Spleen (tissue), 11 donors: ENCODE results near the gene CYP26A1. TPM values are rescaled to one million over a fixed set of nuclear protein-coding genes. Genes with fewer than 3 reads are reported as not detected.

Experiments
- DNase-seq: peaks from one replicate; pipeline ENCODE4 v3.0.0-alpha.2; 2020
- H3K27ac ChIP-seq, 8 donors: fragments of 200-600 bp; sonication (generic) in 7 of 8; 1 replicate in 4 of 8; 2 replicates in 4 of 8; pipeline versions ENCODE4 v1.5.0 to v1.8.0; 2016 to 2021; ENCODE audit warnings: inconsistent platforms in 4 of 8, mild to moderate bottlenecking in 4 of 8, moderate library complexity in 1 of 8
- H3K27me3 ChIP-seq, 7 donors: fragments of 200-600 bp; sonication (generic) in 6 of 7; replicated peaks in 1 of 7; 1 replicate in 4 of 7; 2 replicates in 3 of 7; pipeline versions ENCODE4 v1.5.0 to v1.8.0; 2016 to 2021; ENCODE audit warnings: inconsistent platforms in 3 of 7, mild to moderate bottlenecking in 1 of 7
- H3K36me3 ChIP-seq, 6 donors: fragments of 200-600 bp; sonication (generic) in 5 of 6; 1 replicate in 4 of 6; 2 replicates in 2 of 6; pipeline versions ENCODE4 v1.5.0 to v1.8.0; 2016 to 2021; ENCODE audit warnings: inconsistent platforms in 2 of 6
- H3K4me1 ChIP-seq, 6 donors: fragments of 200-600 bp; sonication (generic) in 5 of 6; 1 replicate in 3 of 6; 2 replicates in 3 of 6; pipeline versions ENCODE4 v1.5.0 to v1.8.0; 2016 to 2021; ENCODE audit warnings: inconsistent platforms in 3 of 6
- H3K4me3 ChIP-seq, 8 donors: fragments of 200-600 bp; sonication (generic) in 7 of 8; 1 replicate in 4 of 8; 2 replicates in 4 of 8; pipeline versions ENCODE4 v1.5.0 to v1.8.0; 2016 to 2021; ENCODE audit warnings: inconsistent platforms in 4 of 8, mild to moderate bottlenecking in 4 of 8, moderate library complexity in 2 of 8
- H3K9me3 ChIP-seq, 8 donors: fragments of 200-600 bp; sonication (generic) in 7 of 8; 1 replicate in 4 of 8; 2 replicates in 4 of 8; pipeline versions ENCODE4 v1.5.0 to v1.8.0; 2016 to 2021; ENCODE audit warnings: inconsistent platforms in 4 of 8
- POLR2A ChIP-seq, 3 donors: fragments of 450-650 bp; IDR thresholded peaks; one replicate each; pipeline ENCODE4 v1.5.1; 2017; ENCODE audit warnings: antibody characterized with exemption in 3 of 3, mild to moderate bottlenecking in 1 of 3
- POLR2AphosphoS5 ChIP-seq, 3 donors: sonication (generic); formaldehyde crosslinking; IDR thresholded peaks; one replicate each; pipeline ENCODE4 v1.5.1; 2017; ENCODE audit warnings: antibody characterized with exemption in 3 of 3
- WGBS, 5 donors: extraction: QIAGEN DNeasy Blood & Tissue Kit in 3 of 5; methylation state at CpG; one replicate each; pipeline versions ENCODE4 v1.1.5 to v1.1.7; 2013 to 2018; 5-methylcytosine and 5-hydroxymethylcytosine counted together
- intact Hi-C: fragments of 100-400 bp; cut with DNase I; formaldehyde crosslinking; loops from one replicate; pipeline ENCODE4 v1.15.0; 2023; ENCODE audit warnings: low total_unique reads
- polyA plus RNA-seq, 3 donors: library from polyadenylated mRNA; stranded (reverse); fragments of 200-250 nt; gene quantifications; one replicate each; pipeline ENCODE4 v1.2.1, GENCODE V29; 2013
- total RNA-seq, 7 donors: library from RNA; depleted of rRNA in 3 of 7; stranded (reverse); fragments of >200 nt in 3 of 7; fragmentation: NEBNext Ultra II Directional in 4 of 7; extraction: Animal tissue kit (Norgen Biotek cat#: 25700) in 4 of 7; gene quantifications; one replicate each; pipeline versions ENCODE4 v1.1.0 to v1.2.1, GENCODE V29; 2016 to 2021
- TF ChIP-seq, protein P1 (sequence below), 11 experiments: fragments of 200-600 bp in 7 of 11; fragments of 450-650 bp in 4 of 11; sonication (generic) in 4 of 11; IDR thresholded peaks in 8 of 11; conservative IDR thresholded peaks in 3 of 11; 1 replicate in 7 of 11; 2 replicates in 4 of 11; pipeline versions ENCODE4 v1.4.0 to v1.8.0; 2016 to 2021; ENCODE audit warnings: antibody characterized with exemption in 11 of 11, inconsistent platforms in 4 of 11, mild to moderate bottlenecking in 1 of 11
- donor health status: healthy with polysubstance abuse.
- donor health status: DM: no; HTN: no; CAD: no; lungs with moderate emphysema.
- donor health status: DM: no; HTN: no; CAD: no.
- donor health status: Bipolar disorder and iron deficiency.
- donor health status: healthy.
- donor health status: DM: no; HTN: no; CAD: no.
- donor health status: DM: yes; HTN: yes; CAD: no.

The CYP26A1 gene
- total and polyA plus RNA-seq, 10 donors = 0.03 to 0.22 (median 0.20) TPM; not detected in 6

GRCh38 chr10:93081834-93082233, 8.1 kb downstream of the CYP26A1 start:
- Histone ChIP-seq H3K9me3 (no peaks in the 10 kb centered on the region), H3K4me1 (peaks cover 0 to 10% (median 7%) of the 10 kb centered on the region in 6 donors), H3K27ac (no peak overlapping the region), H3K4me3 (no peak overlapping the region), H3K36me3 (no peaks in the 10 kb centered on the region), H3K27me3 (peaks cover 0 to 56% (median 20%) of the 10 kb centered on the region in 7 donors)
- TF ChIP-seq, protein P1, sequence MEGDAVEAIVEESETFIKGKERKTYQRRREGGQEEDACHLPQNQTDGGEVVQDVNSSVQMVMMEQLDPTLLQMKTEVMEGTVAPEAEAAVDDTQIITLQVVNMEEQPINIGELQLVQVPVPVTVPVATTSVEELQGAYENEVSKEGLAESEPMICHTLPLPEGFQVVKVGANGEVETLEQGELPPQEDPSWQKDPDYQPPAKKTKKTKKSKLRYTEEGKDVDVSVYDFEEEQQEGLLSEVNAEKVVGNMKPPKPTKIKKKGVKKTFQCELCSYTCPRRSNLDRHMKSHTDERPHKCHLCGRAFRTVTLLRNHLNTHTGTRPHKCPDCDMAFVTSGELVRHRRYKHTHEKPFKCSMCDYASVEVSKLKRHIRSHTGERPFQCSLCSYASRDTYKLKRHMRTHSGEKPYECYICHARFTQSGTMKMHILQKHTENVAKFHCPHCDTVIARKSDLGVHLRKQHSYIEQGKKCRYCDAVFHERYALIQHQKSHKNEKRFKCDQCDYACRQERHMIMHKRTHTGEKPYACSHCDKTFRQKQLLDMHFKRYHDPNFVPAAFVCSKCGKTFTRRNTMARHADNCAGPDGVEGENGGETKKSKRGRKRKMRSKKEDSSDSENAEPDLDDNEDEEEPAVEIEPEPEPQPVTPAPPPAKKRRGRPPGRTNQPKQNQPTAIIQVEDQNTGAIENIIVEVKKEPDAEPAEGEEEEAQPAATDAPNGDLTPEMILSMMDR (IDR thresholded peaks at IDR 0.05 in 8 of 11, conservative IDR thresholded peaks at IDR 0.05 in 3 of 11) = no peak
- 60 to 75% (median 65%) methylated on average over 10 of the region's 10 CpGs for WGBS, 5 donors
- intact Hi-C loops = loop anchor here (2.0 kb wide), 1 partner anchor 271 kb away; no protein-coding TSS in a partner anchor
- no peak for DNase-seq

GRCh38 chr10:93083743-93084539, 10.2 kb downstream of the CYP26A1 start:
- WGBS, 5 donors = 76 to 87% (median 81%) methylated on average over 6 to 7 of the region's 7 CpGs
- intact Hi-C loops = no loop called here
- TF ChIP-seq POLR2A (IDR thresholded peaks at IDR 0.05) = no peak
- TF ChIP-seq POLR2AphosphoS5 (IDR thresholded peaks at IDR 0.05) = no peak
- no peaks in the 10 kb centered on the region for H3K36me3 ChIP-seq
- H3K27me3 ChIP-seq = peaks cover 0 to 34% (median 16%) of the 10 kb centered on the region in 7 donors
- DNase-seq = no peak
- no peak overlapping the region for H3K27ac ChIP-seq
- H3K9me3 ChIP-seq = no peaks in the 10 kb centered on the region
- peaks cover 0 to 10% (median 7%) of the 10 kb centered on the region in 6 donors for H3K4me1 ChIP-seq
- H3K4me3 ChIP-seq = no peak overlapping the region

DNA sequence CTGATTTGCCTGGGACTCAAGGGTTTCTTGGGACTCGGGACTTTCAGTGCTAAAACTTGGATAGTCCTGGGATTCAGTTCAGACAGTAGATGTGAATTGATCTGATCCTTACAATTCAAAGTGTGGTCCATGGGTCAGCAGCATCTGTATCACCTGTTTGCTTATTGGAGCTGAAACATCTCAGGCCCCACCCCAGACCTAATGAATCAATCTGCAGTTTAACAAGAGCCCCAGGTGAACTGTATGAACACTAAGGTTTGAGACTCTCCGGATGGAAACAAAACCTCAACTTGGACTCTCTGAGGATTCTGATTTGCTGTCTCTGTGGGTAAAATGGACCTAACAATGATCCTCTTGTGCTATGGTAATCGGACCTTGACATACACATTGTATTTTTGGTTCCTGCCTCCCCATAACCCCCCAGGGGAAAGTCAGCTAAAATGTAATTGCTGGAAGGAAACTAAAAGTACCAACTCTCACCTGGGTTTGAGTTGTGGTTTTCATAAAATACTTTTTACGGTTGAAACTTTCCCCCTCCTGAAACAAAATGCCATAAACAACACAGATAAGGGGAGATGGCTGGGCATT, 11.7 kb downstream of the CYP26A1 start:
- intact Hi-C loops = no loop called here
- Histone ChIP-seq H3K36me3 (no peaks in the 10 kb centered on the region), H3K4me3 (no peak overlapping the region), H3K9me3 (no peaks in the 10 kb centered on the region), H3K27me3 (peaks cover 0 to 25% (median 7%) of the 10 kb centered on the region in 7 donors), H3K27ac (no peak overlapping the region), H3K4me1 (peaks cover 0 to 4% (median 1%) of the 10 kb centered on the region in 6 donors)
- DNase-seq = no peak
- TF ChIP-seq POLR2AphosphoS5 (IDR thresholded peaks at IDR 0.05) (no peak), POLR2A (IDR thresholded peaks at IDR 0.05) (no peak)
- TF ChIP-seq, protein P1 (IDR thresholded peaks at IDR 0.05 in 8 of 11, conservative IDR thresholded peaks at IDR 0.05 in 3 of 11) = no peak
- WGBS, 5 donors = 59 to 74% (median 67%) methylated on average over 4 of the region's 4 CpGs

- 89 to 93% (median 92%) methylated on average over 6 of the region's 6 CpGs for WGBS, 5 donors
- Histone ChIP-seq H3K36me3 (no peaks in the 10 kb centered on the region), H3K9me3 (no peaks in the 10 kb centered on the region), H3K27me3 (peaks cover 0 to 22% (median 0%) of the 10 kb centered on the region in 7 donors), H3K27ac (no peak overlapping the region), H3K4me1 (no peaks in the 10 kb centered on the region), H3K4me3 (no peak overlapping the region)
- DNase-seq = no peak
- intact Hi-C loops = no loop called here
- TF ChIP-seq, protein P1 (IDR thresholded peaks at IDR 0.05 in 8 of 11, conservative IDR thresholded peaks at IDR 0.05 in 3 of 11) = no peak
- no peak for TF ChIP-seq POLR2A (IDR thresholded peaks at IDR 0.05)
- TF ChIP-seq POLR2AphosphoS5 (IDR thresholded peaks at IDR 0.05) = no peak
These were observed 12.6 kb downstream of the CYP26A1 start for GRCh38 chr10:93086289-93086688.
